HG03439 (cell line): ENCODE measurements around the gene SCART1.
"Not testable (repeated sequence)": the region's sequence is repeated elsewhere in the genome, so short reads cannot be mapped to it uniquely, and the experiment has no call there.

Experiments
- ATAC-seq: cut with Tn5 transposase; IDR thresholded peaks from one replicate; pipeline ENCODE4 v1.9.1; 2021; ENCODE audit warnings: mild to moderate bottlenecking, moderate library complexity; ENCODE audit not compliant: unreplicated experiment

SCART1 gene

DNA sequence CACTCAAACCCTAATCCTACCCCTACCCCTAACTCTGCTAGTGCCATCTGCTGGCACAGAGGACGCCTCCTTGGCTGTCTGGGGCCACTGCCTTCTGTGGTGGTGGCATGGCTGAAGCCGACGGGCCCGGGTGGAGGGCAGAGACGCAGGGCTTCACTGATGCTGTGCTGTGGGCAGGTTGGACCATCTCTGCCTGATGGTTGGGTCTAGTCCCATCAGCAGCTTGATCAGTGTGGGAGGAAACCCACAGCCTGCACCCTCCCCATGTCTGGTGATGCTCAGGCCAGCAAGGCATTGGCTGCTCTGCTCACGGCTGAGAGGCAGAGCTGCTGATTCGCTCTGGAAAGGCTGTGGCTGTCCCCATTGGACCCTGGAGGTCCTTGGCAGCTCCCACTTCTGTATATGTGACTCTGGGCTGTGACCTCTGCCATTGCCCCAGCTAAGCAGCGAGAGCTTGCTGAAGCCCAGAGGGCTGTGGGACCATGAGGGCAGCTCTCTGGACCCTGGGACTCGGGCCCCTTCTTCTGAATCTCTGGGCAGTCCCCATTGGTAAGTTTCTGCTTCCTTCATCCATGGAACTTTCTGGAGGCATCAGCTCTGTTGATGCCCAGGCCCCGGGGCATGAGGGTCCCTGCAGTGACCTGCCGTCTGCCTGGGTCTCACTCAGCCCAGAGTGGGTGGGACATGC, at the start of gene SCART1:
SCART1 (plus strand) TSS at position 430 of the 688 bp plus-strand sequence; CDS start at position 483, 53 bp downstream.
- no peak for ATAC-seq

DNA sequence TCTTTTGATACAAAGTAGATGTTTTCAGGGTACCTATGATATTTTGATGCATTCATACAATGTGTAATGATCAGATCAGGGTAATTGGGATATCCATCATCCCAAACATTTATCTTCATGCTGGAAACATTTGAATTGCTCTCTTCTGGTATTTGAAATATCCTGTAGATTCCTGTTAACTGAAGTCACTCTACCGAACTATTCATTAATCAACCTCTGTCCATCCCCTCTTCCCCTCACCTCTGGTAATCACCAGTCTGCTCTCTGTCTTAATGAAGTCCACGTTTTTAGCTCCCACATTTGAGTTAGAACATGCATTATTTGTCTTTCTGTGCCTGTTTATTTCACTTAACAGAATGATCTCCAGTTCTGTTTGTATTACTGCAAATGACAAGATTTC, 48.5 kb upstream of the SCART1 start:
- ATAC-seq = no peak

DNA sequence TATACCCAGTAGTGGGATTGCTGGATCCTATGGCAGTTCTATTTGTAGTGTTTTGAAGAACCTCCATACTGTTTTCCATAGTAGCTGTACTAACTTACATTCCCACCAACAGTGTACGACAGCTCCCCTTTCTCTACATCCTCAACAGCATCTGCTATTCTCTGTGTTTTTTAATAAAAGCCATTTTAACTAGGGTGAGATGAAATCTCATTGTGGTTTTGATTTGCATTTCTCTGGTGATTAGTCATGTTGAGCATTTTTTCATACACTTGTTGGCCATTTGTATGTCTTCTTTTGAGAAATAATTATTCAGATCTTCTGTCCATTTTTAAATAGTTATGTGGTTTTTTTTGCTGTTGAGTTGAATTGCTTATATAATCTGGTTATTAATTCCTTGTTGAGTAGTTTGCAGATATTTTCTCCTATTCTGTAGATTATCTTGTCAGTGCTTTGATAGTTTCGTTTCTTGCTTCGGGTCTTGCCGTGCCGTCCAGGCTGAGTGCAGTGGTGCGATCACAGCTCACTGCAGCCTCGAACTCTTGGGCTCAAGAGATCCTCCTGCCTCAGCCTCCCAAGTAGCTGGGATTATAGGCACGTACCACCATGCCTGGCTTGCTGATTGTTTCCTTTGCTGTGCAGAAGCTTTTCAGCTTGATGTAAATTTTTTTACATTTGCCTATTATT, 47.8 kb upstream of the SCART1 start:
- ATAC-seq = no peak

DNA sequence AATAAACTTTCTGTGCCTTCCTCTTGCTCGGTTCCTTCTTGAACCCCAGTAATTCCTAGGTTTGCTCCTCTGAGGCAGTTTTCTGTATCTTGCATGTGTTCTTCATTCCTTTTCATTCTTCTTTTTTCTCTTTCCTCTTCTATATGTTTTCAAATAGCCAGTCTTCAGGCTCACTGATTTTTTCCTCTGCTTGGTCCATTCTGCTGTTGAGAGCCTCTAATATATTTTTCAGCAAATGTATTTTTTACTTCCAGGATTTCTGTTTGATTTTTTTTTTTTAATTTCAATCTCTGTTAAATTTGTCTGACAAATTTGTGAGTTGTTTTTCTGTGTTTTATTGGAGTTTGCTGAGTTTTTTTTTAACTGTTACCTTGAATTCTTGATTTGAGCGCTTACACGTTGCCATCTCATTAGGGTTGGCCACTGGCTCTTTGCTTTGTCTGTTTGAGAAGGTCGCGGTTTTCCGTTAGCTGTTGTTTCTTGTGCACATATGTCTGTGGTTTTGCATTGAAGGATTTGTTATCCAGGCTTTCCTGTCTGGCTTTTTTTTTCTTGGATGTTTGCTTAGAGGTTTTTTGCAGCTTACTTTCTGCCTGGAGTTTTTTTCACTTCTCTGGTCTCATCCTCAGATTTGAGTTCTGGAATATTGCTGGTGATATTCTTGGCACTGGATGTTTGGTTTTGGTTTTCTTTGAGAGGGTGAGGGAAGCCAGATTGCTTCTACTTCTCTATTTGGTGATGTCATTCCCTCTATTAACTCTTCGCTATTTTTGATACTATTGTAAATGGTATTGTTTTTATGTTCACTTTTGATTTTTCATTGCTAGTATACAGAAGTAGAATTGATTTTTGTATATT, 42.0 kb upstream of the SCART1 start:
- no peak for ATAC-seq

DNA sequence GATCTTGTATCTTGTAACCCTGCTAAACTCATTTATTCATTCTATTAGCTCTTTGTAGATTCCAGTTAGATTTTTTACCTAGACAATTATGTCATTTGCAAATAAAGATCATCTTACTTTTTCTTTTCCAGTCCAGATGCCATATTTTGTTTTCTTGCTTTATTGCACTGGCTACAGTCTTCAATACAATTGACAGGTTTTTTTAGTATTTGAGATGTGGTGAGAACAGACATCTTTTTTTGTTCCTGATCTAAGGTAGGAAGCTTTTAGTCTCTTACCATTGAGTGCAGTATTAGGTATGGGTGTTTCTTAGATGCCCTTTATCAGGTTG, 41.4 kb upstream of the SCART1 start:
- no peak for ATAC-seq

DNA sequence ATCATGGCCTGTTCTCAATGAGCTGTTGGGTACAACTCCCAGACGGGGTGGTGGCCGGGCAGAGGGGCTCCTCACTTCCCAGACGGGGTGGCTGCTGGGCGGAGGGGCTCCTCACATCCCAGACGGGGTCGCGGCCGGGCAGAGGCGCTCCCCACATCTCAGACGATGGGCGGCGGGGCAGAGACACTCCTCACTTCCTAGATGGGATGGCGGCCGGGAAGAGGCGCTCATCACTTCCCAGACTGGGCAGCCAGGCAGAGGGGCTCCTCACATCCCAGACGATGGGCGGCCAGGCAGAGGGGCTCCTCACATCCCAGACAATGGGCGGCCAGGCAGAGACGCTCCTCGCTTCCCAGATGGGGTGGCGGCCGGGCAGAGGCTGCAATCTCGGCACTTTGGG, 39.3 kb upstream of the SCART1 start:
- not testable (repeated sequence) for ATAC-seq

DNA sequence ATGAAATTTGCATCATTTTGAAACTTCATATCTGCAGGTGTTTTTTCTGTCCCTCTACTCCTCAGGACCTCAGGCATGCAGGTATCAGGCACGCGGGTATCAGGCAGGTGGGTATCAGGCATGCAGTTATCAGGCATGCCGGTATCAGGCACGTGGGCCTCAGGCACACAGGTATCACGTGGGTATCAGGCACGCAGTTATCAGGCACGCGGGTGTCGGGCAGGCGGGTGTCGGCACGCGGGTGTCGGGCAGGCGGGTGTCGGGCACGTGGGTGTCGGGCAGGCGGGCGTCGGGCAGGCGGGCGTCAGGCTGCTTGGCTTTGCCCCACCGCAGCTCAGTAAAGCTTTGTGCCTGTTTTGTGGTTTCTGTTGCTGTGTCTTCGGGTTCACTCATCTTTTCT, 38.0 kb upstream of the SCART1 start:
- no peak for ATAC-seq

DNA sequence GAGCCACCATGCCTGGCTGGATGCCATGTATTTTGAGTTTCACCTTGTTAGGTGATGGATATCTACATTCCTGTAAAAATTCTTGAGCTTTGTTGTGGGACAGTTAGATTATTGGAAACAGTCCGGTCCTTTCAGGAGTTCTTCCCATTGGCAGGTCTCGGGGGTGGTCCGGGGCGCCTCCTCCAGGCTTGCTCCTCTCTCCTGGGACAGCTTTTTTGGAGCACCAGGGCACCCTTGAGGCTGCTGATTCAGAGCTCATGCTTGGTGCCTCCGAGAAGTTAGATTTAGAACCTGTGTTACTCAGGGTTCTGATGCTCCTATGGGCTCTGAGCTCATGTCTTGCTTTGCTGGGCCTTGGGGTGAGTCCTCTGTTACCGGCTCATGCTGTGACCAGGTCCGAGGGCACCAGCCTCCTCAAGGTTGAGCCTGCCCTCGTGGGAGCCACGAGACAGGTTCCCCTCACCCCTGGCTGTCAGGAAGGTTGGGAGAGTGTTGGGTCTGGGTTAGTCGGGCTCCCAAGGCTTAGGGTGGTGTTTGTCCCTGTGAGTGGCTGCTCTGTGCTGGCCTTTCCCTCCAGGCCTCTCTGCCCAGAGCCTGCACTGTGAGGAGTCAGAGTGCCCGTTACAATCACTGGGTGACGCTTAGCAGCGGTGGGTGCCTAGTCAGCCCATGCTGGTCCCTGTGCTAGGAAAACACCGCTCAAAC, 35.3 kb upstream of the SCART1 start:
- no peak for ATAC-seq

DNA sequence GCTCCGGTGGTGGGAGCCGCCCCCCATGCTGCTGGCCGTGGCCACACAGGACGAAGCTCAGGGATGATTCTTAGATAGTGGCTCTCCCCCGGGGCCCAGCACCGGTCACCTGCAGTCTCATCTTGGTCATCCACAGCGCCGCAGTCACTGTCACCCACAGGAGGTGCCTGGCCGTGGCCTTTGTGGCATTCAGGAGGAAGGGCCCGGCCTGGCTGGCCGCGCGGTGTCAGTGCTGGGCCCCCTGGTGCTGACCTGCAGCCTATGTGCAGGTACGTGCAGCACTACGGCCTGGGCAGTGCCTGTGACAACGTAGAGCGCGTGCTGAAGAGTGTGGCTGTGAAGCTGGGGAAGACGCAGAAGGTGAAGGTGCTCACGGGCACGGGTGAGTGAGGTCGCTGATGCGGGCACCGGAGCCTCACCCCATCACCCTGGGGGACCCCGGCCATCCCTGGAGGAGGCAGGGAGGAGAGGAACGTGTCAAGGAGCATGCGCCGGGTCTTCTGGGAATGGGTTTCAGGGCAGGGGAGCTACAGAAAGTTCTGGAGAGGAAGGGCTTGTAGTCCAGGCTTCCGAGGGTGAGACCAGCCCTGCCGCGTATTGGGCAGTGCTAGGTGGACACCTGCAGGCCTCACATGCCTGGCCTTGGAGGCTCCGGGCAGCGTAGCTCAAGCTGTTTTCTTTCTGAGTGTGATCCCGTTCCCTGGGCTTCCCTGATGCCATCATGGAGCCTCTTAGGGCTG, 34.4 kb upstream of the SCART1 start:
- ATAC-seq = no peak

DNA sequence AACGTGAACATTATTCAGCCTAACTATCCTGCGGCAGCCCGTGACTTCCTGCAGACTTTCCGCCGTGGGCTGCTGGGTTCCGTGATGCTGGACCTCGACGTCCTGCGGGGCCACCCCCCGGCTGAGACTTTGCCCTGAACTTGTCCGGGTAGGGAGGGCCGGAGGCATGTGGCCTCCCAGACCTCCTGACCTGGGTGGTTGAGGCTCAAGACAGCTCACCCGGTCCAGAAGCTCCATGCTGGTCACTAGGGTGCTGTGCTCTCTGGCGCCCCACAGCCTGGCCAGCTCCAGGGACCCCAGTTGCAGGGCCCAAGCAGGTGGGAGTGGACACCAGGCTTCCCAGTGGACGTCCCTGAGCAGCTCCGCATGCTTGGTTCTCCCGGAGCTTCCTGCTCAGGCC, 33.7 kb upstream of the SCART1 start:
- ATAC-seq = no peak

DNA sequence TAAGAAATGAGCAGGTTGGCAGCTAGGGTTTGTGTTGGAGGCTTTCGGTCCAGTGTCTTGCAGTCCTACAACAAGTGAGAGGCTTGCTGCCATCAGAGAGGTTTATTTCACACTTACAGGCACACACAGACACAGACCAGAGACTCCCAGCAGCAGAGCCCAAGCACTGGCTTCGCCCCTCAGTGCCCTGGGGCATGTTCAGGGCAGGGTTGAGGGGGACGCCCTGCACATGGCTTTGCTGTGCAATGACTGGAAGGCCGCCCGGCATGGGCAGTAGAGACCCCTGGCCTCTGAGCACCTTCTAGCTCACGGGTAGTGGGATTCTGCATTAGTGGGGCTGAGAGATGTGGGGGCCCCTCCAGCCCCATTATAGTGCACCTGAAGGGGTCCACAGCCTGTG, 33.2 kb upstream of the SCART1 start:
- ATAC-seq = no peak

DNA sequence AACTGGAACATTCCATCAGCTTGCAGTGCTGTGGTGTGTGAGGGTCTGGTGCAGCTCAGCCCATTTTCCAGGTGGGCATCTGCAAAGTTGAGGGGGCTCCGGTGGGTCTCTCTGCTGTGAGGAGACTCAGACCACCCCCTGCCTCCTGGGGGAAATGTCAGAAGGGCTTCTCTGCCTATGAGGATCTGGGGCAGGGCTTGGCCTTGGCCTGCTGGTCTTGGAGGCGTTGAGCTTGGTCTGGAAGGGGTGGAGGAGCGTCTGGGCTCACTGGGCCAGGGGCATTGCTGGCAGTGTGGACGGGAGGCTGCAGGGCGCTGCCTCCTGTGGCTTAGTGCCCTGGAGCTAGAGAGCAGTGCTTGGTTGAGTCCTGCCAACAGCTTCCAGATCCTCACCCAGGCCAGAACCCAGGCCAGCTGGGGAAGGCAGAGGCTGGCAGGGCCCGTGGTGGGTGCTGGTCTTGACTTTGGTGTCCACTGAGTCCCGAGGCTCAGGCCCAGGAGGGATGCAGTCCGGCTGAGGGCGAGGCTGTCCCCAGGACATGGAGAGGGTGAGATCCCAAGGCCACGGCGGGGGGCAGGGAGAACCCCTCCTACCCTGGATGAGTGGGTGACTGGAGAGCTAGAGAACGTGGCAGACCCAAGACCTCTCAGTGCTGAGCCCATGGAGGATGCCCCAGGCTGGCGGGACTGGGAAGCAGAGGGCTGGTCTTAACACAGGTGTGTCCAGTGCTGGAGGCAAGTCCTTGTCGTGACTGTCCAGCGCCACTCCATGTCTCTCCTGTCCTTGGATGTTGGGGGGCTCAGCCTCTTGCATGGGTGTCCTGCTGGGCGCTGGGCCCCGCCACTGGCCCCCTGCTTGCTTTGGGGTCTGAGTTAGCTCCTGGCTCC, 32.2 kb upstream of the SCART1 start:
- no peak for ATAC-seq

DNA sequence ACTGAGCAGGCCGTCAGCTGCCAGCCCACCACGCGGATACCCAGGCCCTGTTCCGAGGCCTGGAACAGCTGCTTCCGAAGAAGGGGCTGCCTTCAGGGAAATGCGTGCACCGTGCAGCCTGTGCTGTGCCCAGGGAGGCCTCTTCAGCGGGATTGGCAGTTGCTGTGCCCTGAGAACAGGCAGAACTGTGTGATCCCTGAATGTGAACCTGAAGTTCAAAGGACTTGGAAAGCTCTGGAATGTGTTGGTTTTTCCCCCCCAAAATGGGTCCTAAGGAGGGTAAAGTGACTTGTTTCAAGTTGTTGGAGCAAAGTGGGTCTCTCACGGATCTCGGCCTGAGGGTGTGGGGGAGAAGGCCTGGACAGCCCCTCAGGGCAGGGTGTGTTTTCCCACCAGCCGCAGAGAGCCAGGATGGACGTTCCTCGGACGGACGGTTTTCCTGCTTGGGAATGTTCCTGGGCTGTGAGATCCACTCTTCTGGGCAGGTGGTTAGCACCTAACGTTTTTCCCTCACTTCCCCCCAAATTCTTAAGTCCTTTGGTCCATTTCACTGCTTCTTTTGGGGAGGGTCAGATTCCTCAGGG, 31.4 kb upstream of the SCART1 start:
- ATAC-seq = no peak

DNA sequence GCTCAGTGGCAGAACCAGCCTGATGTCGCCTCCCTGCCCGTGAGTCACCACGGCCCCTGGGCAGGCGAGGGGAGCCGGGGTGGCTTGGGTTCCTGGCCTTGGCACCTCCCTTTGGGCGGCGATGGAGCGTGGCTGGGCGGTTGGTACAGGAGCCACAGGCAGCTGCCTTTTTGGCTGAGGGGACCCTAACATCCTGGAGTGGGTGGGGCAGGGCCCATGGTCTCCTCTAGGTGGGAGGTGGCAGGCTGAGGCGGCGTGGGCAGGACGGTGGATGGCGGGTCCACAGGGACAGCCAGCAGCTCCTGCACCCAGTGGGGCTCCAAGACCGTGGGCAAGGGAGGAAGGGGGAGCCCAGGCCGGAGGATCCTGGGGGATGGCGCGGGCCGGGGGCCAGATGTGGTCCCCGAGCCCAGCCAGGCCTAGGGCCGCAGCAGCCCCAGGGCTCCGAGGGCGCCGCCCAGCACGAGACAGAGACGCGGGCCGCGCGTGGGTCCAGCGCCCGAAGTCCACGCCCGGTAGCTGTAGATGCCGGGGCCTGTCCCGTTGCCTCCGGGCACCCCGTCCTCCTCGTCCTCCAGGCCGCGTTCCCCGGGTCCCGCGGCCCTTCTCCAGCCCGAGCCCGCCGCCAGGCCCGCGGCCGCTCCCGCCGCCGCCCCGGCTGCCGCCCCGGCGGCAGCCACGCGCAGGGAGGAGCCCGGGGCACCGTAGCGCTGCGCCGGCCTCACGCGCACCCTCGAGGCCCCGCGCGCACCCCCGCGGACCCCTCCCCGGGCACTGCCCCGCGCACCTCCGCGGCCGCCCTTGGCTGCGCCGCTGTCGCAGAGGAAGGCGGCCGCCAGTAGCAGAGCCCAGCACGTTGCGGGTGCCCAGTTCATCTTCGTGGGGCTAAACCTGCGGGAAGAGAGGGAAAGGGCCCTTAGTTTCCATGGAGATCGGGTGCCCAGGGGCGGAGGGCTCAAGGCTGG, 30.7 kb upstream of the SCART1 start:
- ATAC-seq = no peak

DNA sequence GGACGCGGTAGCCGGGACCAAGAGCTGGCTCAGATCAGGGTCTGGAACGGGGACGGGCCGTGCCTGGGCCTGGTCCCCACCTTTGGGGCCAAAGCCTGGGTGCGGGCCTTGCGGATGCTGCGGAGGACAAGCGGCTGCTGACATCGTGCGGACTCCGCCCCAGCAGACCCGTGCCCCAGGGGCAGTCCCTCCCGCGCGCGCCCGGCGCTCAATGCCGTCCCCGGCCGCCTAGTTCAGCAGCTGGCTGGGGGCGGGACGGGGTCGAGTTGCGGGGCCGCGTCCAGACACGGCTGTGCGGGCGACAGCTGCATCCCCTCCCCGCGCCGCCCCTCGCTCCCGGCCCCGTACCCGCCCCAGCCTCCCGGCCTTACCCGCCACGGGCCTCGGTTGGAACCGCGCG, 29.6 kb upstream of the SCART1 start:
- not testable (repeated sequence) for ATAC-seq

DNA sequence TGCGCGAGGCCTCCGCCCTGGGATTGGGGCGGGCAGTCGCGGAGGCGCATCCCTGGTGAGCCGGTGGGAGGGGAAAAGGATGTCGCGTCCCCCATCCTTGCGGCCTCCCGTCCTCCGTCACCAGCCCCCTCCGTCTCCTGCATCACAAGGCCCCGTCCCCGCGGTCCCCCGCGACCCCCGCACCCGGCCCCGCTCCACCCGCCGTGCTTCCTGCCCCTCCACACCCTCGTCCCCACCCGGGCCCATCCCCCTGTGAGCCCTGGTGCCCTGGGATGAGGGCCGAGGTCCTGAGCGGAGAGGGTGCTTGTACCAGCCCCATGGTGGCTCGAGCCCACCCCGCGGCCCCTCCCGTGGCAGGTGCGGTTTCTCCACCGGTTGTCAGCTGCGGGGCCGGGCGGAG, 29.1 kb upstream of the SCART1 start, which contains the start of gene SPRN:
SPRN (minus strand) TSS at position 25 of the 400 bp plus-strand sequence. CDS start 944 bp downstream, outside the sequence.
- ATAC-seq = not testable (repeated sequence)

DNA sequence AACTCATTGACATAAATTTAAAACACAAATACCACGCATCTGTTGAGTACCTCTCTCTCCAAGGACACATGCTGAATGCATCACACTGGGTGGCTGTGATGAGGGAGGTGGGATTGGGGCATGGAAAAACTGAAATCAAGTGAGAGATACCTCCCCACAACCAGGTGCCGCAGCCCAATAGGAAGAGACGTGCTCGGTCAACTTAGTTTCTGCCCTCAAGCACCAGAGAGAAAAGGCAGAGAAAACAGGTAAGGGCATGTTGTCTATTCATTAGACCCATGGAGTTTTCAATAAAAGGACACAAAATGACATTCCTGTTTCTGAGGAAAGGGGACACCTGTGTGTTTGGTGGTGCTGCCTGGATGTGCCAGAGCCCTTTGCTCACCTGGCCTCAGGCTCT, 24.2 kb upstream of the SCART1 start:
- not testable (repeated sequence) for ATAC-seq
